ENCODE data around the gene CCDC188. TPM values are rescaled to one million over a fixed set of nuclear protein-coding genes. Genes with fewer than 3 reads are reported as not detected.

The CCDC188 gene
- 1 to 10 TPM in 1 of 3 donors, under 1 TPM in 2; 0.48 to 3.0 (median 0.86) TPM for polyA plus RNA-seq

DNA sequence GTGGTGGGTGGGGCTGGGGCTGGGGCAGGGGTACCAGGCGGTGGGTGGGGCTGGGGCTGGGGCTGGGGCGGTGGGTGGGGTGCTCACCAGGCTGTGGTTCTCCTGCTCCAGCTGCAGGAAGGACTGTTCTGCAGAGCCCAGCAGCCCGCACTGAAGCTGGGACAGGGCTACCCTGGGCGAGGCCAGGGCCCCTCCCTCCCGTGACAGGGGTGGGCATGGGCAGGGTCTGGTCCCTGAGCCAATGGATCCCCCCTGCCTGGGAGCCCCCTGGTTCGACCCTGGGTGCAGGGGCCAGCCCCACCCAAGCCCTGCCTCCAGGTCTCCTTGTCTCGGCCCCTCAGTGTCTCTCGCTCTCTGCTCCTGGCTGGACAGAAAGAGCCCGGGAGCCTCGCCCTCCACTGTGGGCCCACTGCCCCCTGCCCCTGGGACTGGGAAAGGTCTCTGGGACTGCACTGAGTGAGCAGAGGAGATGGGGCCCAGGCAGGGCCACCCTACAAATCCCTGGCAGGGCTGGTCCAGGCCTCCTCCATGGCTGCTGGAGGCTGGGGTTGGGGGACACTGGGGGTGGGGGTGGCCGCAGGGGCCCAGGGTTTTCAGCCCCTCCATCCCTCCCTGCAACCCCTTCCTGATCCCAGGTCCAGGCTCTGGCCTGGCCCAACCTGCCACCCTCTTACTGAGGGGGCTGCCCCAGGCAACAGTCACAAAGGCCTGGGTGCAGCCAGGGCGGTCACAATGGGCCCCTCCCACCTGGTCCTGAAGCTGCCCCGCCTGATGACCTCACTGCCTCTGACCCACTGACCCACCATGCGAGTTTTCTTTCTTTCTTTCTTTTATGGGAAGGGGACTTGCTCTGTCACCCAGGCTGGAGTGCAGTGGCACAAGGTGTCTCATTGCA, at the start of gene CCDC188:
CCDC188 (minus strand) TSS at position 675 of the 895 bp plus-strand sequence; CDS start at position 606, 69 bp downstream.
- WGBS, 3 donors, result 69 to 88% (median 71%) methylated on average over 7 to 14 of the region's 14 CpGs
- no peak within 1 kb of the TSS for H3K27ac ChIP-seq (ENCODE audit: low read depth, low read length)

DNA sequence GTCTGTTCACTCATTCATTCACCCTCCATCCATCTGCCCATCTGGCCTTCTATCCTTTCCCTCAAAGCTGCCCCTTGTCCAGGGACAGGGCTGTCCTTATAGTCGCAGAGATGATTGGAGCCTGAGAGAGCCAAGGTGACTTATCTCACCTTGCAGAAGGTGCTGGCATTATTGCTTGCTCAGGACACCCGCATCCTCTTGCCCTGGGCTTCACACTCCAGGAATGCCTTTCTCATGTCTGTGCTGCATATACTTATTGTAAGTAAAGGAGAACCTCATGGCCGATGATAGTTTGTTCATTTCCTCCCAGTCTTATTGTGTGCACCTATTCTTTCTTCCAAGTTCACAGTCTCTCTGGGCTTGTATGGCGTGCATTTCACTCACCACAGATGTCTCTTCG, 49.1 kb upstream of the CCDC188 start:
- 91 to 95% (median 94%) methylated on average over 5 of the region's 5 CpGs for WGBS, 3 donors
- no peak overlapping the region for H3K27ac ChIP-seq (ENCODE audit: low read depth, low read length)

DNA sequence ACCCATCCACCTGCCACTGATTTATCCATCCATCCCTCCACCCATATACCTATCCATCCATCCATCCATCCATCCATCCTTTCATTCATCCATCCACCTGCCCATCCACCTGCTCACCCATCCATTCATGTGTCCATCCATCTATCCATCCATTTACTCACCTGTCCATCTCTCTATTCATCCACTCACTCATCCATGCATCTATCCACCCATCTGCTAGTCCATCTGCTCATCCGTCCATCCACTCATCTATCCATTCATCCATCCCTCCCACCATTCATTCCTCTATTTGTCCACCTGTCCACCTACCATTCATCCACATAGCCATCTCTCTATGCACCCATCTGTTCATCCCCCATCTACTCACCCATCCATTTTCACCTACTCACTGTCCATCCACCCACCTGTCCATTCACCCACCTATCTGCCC, 48.6 kb upstream of the CCDC188 start:
- no peak overlapping the region for H3K27ac ChIP-seq (ENCODE audit: low read depth, low read length)
- WGBS, 3 donors, result 71 to 96% (median 92%) methylated on average over 1 of the region's 1 CpG

DNA sequence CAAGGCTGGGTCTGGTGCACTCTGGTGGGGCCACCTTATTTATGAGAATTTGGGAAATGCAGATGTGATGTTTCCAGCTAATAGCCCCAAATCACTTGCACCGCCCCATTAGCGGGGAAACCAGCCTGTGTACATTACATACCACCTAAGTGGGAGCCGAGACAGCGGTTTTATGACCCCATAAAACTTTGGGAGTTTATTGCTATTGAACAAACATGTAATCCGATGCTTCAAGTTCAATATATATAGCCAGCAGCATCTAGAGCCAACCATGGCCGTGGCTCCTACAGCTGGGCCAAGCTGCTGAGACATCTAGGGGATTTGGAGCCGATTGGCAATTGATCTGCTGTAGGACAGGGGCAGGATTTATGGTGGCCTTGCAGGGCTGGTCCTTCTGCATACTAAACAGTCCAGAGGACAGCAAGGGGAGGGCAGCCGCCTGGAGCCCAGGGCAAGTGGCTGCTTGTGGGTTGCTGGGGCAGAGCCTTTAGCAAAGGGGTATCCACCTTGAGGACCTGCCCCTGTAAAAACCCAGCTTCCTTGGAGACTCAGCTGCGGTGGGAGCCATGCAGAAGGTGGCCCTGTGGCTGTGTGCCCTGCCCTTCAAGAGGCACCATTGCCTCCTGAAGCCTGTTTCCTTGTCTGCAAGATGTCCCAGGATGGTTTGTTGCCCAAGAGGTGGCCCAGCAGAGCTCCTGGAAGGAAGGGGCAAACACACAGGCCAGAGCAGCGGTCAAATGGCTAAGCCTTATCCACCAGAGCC, 47.9 kb upstream of the CCDC188 start:
- H3K27ac ChIP-seq (ENCODE audit: low read depth, low read length), result no peak overlapping the region
- 78 to 88% (median 81%) methylated on average over 10 of the region's 10 CpGs for WGBS, 3 donors

DNA sequence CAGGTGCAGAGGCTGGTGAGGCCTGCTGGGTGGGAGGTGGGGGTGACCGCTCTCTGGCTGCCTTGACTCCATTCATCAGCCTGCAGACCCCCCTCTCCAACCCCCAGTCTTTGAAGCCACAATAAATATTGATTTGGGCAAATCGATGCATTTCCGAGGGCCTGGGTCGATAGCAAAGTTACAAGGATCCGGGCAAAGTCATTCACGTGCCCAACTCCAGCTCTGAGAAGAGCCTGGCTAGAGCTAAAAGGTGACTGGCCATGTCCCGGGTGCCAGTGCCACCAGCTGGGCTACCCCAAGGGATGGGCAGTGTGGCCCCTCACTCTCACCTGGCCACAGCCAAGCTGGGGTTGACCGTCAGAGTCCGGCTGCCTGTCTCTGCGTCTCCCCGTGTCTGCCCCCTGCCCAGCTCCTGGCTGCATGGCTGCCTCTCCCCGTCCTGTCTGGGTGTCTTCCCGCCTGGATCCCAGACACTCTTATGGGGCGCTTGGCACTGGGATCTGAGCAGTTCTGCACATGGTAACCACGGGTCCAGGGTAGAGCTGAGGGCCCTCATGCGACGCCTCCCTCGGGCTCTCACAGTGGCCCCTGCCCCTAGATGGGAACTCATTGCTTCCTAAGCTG, 46.7 kb upstream of the CCDC188 start:
- WGBS, 3 donors, result 82 to 94% (median 85%) methylated on average over 18 of the region's 18 CpGs
- H3K27ac ChIP-seq (ENCODE audit: low read depth, low read length), result no peak overlapping the region

DNA sequence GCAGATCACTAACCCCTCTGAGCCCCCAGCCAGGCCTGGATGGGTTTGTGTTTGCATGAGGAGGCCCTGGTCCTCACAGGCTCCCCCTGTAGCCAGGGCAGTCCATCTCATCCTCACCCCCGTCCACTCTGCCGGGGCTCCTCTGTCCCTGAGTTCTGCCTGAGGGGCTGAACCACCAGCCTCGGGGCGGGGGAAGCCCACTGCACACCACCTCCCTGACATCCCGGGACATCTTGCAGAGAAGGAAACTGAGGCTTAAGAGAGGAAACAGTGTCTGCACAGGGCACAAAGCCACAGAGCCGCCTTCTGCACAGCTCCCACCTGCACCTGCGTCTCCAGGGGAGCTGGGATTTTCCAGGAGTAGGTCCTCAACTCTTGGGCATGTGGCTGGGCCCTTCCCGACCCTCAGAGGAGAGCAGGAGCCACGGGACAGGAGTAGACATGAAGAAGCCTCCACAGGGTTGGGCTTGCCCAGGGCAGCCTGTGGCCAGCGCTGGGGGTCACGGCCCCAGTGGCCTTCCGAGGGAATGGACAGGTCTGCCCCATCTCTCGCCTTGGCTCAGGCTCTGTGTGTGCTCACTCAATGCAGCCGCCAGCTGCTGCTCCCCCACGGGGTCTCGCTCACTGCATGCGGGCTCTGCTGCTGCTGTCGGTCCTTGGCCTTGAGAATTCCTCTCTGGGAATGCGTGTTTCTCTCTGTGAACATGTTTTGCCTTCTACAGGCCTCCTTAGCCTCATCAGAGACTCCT, 45.4 kb upstream of the CCDC188 start:
- 75 to 81% (median 78%) methylated on average over 19 of the region's 19 CpGs for WGBS, 3 donors
- H3K27ac ChIP-seq (ENCODE audit: low read depth, low read length), result no peak overlapping the region

DNA sequence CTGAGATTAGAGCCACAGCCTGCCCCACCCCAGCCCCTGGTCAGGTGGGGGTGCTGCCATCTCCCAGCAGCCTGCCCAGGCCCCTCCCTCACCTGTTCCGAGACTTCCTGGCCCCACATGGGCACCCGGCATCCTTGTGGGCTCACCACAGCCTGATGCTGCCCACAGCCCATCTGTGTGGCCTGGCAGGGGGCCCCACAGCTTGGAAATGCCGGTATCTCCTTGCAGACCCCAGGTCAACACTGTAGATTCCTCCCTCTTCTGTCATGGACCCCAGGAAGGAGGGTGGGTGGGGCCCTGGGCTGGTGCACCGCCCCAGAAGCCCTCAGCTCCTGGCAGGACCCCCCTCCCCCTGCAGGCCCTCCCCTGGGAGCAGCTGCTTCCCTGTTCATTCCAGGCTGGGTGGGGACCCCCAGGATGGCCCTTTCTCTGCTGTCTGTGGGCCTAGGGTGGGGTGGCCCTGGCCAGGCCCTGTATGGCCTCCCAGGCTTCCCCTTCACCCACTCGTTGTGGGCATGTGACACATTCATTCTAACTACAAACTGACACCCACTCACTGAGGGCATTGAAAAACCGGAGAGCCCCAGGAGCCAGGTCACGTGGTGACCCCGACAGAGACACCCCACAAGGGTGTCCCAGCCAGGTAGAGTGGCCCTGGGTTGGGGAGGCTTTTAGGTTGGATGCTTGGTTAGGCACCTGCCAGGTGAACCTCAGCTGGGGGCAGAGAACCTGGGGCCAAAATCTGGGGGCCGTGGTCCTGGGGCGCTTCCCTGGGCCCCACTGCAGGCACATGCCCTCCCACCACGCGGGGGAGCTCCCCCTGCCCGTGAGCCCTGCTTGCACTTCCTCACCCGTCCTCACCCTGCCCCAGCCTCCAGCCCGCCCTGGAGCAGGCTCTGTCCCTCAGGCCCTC, 44.1 kb upstream of the CCDC188 start:
- 66 to 83% (median 72%) methylated on average over 15 of the region's 15 CpGs for WGBS, 3 donors
- H3K27ac ChIP-seq (ENCODE audit: low read depth, low read length), result no peak overlapping the region

DNA sequence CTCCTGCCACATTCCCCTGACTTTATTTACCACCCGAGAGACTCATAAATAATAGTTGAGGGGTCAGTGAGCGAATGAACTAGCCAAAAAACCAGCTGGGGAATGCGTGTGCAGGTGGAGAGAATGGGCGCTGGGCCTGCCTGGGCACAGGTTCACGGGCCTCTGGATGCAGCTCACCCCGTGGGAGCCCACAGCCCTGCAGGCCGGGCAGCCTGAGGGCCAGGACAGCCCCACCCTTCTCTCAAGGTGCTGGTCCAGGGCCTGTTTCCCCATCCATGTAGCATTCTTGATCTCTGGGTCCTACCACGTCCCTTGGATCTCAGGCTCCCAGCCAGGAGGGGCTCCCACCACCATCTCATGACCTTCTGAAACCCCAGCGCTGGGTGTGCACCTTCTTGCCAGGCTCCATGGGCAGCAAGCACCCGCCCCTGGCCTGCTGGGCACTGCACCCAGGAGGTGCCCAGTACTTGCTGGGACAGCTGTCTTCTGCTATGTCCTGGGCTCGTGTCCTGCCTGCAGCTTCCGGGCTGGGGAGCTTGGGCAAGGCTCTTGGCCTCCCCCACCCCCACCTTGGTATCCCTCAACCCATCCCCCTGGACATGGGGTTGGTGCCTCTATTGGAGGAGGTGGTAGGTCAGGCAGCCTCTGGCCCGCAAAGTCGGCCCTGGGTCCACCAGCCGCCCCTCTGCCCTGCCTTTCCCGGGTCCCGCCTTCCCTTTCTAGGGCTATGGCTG, 43.1 kb upstream of the CCDC188 start:
- 87 to 92% (median 88%) methylated on average over 17 of the region's 17 CpGs for WGBS, 3 donors
- H3K27ac ChIP-seq (ENCODE audit: low read depth, low read length), result no peak overlapping the region

DNA sequence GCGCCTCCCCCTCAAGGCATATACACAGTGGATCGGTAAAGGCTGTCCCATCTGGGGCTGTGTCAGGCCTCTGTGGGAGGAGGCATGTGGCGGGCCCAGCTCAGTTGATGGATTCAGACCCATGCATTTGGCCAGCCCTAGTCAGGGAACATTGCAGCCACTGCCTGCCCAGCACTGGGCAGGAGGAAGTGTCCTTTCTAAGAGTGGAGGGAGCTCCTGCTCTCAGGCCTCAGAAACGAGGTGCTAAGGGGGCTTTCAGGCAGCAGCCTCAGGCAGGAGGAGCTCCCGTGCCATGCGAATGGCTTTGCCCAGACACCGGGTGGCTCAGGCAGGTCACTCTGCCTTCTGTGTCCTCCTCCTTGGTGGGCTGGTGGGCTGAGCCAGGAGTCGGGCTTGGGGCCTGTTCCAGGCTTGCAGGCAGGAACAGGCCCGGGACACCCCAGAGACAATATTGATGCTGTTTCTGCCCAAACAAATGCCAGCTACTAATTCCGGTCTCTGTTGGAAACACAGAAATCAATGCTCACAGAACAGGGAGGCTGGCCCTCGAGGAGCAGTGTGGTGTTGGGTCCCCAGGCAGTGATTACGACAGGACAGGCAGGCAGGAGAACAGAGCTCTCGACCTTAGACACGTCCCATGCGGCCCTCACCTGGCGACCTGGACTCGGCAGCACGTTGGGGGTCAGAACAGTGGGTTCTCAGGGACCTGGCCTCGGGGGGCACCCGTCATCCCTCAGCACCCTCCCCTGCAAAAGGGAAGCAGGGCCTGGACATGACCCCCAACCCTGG, 42.3 kb upstream of the CCDC188 start:
- 82 to 87% (median 84%) methylated on average over 20 of the region's 20 CpGs for WGBS, 3 donors
- H3K27ac ChIP-seq (ENCODE audit: low read depth, low read length), result no peak overlapping the region

DNA sequence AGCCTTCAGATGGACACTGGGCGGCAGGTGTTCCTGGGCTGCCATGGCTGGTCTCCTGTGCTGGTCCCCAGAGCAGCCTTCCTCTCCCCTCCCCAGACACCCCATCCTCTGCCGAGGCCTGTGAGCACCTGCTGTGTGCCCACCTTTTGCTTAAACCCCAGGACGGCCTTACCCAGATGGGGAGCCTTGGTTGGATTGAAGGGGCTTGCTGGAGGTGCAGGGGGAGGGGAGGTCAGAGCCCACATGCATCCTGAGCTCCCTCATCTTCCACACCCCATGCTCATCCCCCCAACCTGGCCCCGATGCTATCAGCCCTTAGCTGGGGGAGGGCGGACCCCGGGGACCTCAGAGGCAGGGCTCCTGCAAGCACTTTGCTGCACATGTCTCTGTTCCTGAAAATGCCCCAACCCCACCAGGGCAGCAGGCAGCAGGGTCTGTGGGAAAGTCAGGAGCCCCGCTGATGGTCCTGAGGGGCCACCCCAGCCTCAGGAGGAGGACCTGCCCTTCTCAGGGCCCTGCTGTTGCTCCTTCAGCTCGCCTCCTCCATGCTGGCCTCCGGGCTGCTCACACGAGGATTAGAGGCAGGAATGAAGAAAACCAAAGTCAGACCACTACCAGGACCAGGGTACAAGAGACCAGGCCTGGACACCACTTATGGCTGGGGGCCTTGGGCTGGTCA, 41.6 kb upstream of the CCDC188 start:
- 86 to 93% (median 87%) methylated on average over 10 of the region's 10 CpGs for WGBS, 3 donors
- no peak overlapping the region for H3K27ac ChIP-seq (ENCODE audit: low read depth, low read length)

DNA sequence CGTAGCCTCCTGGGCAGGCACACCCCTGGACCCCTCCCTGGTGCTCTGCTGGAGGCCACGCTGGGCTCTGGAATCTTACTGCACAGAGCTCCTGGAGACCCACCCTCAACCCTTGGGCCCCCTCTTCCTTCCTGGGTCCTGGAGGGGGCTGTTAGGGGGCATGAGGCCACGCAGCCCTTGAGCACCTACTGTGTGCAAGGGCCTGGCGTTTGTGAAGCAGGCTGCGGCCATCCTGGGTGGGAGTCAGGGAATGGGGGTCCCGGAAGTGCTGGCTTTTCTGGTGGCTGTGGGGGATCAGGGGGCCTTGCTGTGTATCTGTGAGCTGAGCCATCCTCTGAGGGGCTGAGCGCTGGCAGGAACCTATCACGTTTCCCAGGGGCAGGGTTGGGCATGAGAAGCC, 40.9 kb upstream of the CCDC188 start:
- no peak overlapping the region for H3K27ac ChIP-seq (ENCODE audit: low read depth, low read length)
- WGBS, 3 donors, result 79 to 87% (median 86%) methylated on average over 8 of the region's 8 CpGs

DNA sequence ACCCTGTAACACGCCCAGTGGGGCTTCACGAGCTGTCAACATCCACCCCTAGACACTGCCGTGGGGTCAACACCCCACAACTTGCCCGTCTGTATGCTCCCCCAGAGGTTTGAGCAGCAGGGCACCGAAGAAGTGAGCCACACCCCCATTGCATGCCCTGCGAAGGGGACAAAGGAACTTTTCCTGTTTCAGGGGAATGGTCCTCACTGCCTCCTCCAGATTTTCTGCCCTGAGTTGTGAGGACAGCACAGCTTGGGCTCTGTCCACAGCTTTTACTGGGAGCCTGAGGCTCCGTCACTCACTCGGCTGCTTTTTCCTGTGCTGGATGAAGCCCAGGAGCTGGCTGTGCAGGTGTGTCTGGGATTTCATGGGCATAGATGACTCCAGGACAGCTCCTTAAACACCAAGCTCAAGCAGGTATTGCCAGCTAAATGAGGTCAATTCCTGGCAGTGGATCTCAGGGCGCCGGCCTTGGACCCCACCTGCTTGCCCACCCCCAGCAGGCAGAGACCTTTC, 40.2 kb upstream of the CCDC188 start:
- 76 to 78% (median 76%) methylated on average over 10 of the region's 10 CpGs for WGBS, 3 donors
- H3K27ac ChIP-seq (ENCODE audit: low read depth, low read length), result no peak overlapping the region

DNA sequence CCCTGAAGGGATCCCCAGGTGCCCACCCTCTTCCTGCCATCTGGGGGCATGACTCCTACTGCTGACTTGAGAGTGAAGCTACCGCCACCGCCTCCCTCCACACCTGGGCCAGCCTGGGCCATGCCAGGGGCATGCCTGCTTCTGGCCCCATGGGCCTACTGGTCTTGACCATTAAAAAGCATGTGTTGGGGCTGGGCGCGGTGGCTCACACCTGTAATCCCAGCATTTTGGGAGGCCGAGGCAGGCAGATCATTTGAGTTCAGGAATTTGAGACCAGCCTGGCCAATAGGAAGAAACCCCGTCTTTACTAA, 37.7 kb upstream of the CCDC188 start:
- no peak overlapping the region for H3K27ac ChIP-seq (ENCODE audit: low read depth, low read length)
- 95 to 100% (median 98%) methylated on average over 6 of the region's 6 CpGs for WGBS, 3 donors

DNA sequence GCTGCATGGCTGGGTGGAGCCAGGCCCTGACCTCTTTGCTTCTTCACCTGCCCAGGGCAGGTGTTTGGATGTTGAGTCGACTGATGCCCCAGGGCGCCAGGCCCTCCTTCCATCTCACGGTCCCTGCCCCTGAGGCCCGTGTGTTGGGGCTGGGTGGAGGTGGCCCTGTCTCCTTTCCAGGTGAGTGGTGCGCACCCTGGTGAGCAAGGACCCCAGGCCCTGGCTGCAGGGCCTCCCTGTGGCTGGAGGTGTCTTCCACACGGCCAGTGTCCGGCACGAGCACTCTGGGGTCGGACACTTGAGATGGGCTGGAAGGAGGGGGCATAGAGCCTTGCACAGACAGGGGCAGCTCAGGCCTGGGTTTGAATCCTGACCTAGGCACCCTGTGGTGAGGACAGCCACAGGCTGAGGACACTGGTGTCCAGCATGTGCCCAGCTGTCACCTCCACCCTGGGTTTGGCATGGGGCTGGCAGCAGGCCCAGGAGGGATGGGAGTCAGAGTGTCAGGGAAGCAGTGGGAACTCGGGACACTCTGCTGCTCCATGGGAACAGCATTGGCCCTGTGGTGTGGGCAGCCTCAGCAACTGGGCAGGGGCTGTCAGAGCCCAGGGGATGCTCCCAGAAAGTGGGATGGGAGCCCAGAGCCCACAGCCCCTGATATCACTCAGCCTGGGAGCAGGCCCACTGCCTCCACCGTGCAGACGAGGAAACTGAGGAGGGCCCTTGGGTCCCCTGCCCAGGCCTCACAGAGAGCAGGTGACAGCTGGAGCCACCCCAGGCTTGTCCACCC, 37.1 kb upstream of the CCDC188 start:
- H3K27ac ChIP-seq (ENCODE audit: low read depth, low read length), result no peak overlapping the region
- WGBS, 3 donors, result 91 to 93% (median 92%) methylated on average over 12 of the region's 12 CpGs
